ENCODE data around the gene SURF2.

GRCh38 chr9:133372144-133372543 is 15.8 kb downstream of the SURF2 start:
- TF ChIP-seq, protein P1, sequence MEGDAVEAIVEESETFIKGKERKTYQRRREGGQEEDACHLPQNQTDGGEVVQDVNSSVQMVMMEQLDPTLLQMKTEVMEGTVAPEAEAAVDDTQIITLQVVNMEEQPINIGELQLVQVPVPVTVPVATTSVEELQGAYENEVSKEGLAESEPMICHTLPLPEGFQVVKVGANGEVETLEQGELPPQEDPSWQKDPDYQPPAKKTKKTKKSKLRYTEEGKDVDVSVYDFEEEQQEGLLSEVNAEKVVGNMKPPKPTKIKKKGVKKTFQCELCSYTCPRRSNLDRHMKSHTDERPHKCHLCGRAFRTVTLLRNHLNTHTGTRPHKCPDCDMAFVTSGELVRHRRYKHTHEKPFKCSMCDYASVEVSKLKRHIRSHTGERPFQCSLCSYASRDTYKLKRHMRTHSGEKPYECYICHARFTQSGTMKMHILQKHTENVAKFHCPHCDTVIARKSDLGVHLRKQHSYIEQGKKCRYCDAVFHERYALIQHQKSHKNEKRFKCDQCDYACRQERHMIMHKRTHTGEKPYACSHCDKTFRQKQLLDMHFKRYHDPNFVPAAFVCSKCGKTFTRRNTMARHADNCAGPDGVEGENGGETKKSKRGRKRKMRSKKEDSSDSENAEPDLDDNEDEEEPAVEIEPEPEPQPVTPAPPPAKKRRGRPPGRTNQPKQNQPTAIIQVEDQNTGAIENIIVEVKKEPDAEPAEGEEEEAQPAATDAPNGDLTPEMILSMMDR (IDR thresholded peaks at IDR 0.05): no peak
- TF ChIP-seq POLR2A (IDR thresholded peaks at IDR 0.05): no peak
- no peak for TF ChIP-seq POLR2AphosphoS5 (IDR thresholded peaks at IDR 0.05)
